ENCODE results near the gene COPZ2. TPM values are rescaled to one million over a fixed set of nuclear protein-coding genes. Genes with fewer than 3 reads are reported as not detected.

COPZ2 gene
- total and polyA plus RNA-seq, 9 of the 15 experiments (the other 6 are each of a cell fraction or from before 2014, with no cell fraction given) = 0.22 to 0.49 TPM; not detected in 7

DNA sequence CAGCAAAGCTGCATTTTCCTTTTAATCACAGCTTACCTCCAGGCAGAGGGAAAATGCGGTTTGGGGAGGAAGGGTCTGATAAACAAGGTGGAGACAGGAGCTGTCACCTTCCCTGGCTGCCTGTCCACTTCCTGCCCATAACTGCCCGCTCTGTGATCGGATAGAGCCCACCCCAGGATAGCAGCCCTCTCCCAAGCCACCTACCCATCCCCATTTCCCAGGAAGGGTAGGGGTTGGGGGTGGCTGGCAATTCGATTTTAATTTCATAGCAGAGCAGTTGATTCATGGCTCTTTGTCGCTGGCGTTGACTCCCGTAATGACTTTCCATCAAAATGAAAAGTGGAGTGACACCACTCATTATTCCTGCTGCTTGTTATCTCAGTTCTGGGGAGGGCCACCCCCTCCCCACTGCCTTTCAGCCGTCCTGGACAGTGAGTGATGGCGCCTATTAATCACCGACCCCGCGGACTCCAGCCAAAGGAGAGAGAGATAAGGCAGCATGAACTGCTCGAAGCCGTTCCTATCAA, 55.4 kb downstream of the COPZ2 start (continued):
- TF ChIP-seq OTX1 (CRISPR knock-in tag; IDR thresholded peaks at IDR 0.05) (0 out of 2 replicates have a peak, but pooled peaks have one; percentile 24), ZFP1 (CRISPR knock-in tag; IDR thresholded peaks at IDR 0.05) (no peak), GATAD2B (IDR thresholded peaks at IDR 0.05; ENCODE audit: borderline replicate concordance) (peak; percentile 85), RAD21 (CRISPR knock-in tag; conservative IDR thresholded peaks at IDR 0.05 in 1 of 2, IDR thresholded peaks at IDR 0.05 in 1 of 2) (no peak), CC2D1A (IDR thresholded peaks at IDR 0.05) (no peak), ZNF780A (CRISPR knock-in tag; IDR thresholded peaks at IDR 0.05) (no peak), MCM5 (IDR thresholded peaks at IDR 0.05; ENCODE audit: low read depth) (no peak), MTA3 (IDR thresholded peaks at IDR 0.05; ENCODE audit: borderline replicate concordance) (0 out of 2 replicates have a peak, but pooled peaks have one; percentile 20), JUN (IDR thresholded peaks at IDR 0.05; ENCODE audit: borderline replicate concordance, low read depth, low read length) (no peak), JUN (CRISPR knock-in tag; IDR thresholded peaks at IDR 0.05; ENCODE audit: borderline replicate concordance) (no peak), BCL6 (CRISPR knock-in tag; IDR thresholded peaks at IDR 0.05) (no peak), TEAD1 (CRISPR knock-in tag; IDR thresholded peaks at IDR 0.05) (0 out of 4 replicates have a peak, but pooled peaks of 1 of the 2 experiments have one; percentile 45), TEAD2 (tag; IDR thresholded peaks at IDR 0.05) (no peak), RCOR1 (IDR thresholded peaks at IDR 0.05; ENCODE audit: borderline replicate concordance in 1 of 2, low read depth in 2 of 2, low read length in 2 of 2) (peak in 1 of 2 experiments; percentile 81; a peak in 2 of 4 replicates), TAL1 (IDR thresholded peaks at IDR 0.05) (peak; percentile 21; the same call in 1 of the 2 replicates), ARID1B (IDR thresholded peaks at IDR 0.05) (peak; percentile 78), FOSL1 (tag; conservative IDR thresholded peaks at IDR 0.05) (peak; percentile 66), NELFE (IDR thresholded peaks at IDR 0.05; ENCODE audit: insufficient read depth, insufficient read length) (no peak), CSDE1 (IDR thresholded peaks at IDR 0.05) (no peak), DACH1 (IDR thresholded peaks at IDR 0.05; ENCODE audit: partially characterized antibody) (peak; percentile 48), TBL1XR1 (IDR thresholded peaks at IDR 0.05; ENCODE audit: low read length in 2 of 2) (no peak), RNF2 (IDR thresholded peaks at IDR 0.05) (peak; percentile 76; the same call in 1 of the 2 replicates), GATA2 (CRISPR knock-in tag; IDR thresholded peaks at IDR 0.05) (peak; percentile 71), L3MBTL2 (IDR thresholded peaks at IDR 0.05) (peak; percentile 39; the same call in 1 of the 2 replicates)
- TF ChIP-seq, protein P1, sequence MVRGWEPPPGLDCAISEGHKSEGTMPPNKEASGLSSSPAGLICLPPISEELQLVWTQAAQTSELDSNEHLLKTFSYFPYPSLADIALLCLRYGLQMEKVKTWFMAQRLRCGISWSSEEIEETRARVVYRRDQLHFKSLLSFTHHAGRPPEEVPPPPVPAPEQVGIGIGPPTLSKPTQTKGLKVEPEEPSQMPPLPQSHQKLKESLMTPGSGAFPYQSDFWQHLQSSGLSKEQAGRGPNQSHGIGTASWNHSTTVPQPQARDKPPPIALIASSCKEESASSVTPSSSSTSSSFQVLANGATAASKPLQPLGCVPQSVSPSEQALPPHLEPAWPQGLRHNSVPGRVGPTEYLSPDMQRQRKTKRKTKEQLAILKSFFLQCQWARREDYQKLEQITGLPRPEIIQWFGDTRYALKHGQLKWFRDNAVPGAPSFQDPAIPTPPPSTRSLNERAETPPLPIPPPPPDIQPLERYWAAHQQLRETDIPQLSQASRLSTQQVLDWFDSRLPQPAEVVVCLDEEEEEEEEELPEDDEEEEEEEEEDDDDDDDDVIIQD (CRISPR knock-in tag; IDR thresholded peaks at IDR 0.05) = no peak
- TF ChIP-seq, protein P2, sequence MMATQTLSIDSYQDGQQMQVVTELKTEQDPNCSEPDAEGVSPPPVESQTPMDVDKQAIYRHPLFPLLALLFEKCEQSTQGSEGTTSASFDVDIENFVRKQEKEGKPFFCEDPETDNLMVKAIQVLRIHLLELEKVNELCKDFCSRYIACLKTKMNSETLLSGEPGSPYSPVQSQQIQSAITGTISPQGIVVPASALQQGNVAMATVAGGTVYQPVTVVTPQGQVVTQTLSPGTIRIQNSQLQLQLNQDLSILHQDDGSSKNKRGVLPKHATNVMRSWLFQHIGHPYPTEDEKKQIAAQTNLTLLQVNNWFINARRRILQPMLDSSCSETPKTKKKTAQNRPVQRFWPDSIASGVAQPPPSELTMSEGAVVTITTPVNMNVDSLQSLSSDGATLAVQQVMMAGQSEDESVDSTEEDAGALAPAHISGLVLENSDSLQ (IDR thresholded peaks at IDR 0.05) = peak; percentile 98
- TF ChIP-seq, protein P3, sequence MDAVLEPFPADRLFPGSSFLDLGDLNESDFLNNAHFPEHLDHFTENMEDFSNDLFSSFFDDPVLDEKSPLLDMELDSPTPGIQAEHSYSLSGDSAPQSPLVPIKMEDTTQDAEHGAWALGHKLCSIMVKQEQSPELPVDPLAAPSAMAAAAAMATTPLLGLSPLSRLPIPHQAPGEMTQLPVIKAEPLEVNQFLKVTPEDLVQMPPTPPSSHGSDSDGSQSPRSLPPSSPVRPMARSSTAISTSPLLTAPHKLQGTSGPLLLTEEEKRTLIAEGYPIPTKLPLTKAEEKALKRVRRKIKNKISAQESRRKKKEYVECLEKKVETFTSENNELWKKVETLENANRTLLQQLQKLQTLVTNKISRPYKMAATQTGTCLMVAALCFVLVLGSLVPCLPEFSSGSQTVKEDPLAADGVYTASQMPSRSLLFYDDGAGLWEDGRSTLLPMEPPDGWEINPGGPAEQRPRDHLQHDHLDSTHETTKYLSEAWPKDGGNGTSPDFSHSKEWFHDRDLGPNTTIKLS (IDR thresholded peaks at IDR 0.05; ENCODE audit: borderline replicate concordance, low read depth) = no peak
- TF ChIP-seq, protein P4, sequence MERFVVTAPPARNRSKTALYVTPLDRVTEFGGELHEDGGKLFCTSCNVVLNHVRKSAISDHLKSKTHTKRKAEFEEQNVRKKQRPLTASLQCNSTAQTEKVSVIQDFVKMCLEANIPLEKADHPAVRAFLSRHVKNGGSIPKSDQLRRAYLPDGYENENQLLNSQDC (CRISPR knock-in tag; IDR thresholded peaks at IDR 0.05) = no peak

All from K562 (cell line).